HG03354 (cell line): ENCODE data around the gene SEMG2.

Experiments used
- ATAC-seq: cut with Tn5 transposase; IDR thresholded peaks from one replicate; pipeline ENCODE4 v1.9.1; 2021; ENCODE audit warnings: mild to moderate bottlenecking; ENCODE audit not compliant: unreplicated experiment, poor library complexity, severe bottlenecking

SEMG2 gene

GRCh38 chr20:45223136-45223535, 2.0 kb downstream of the SEMG2 start:
- ATAC-seq = no peak

- ATAC-seq = no peak
These were observed 5.1 kb downstream of the SEMG2 start for GRCh38 chr20:45226287-45226686.

GRCh38 chr20:45229264-45230056, 8.3 kb downstream of the SEMG2 start:
- ATAC-seq = no peak

- no peak for ATAC-seq
These were observed 9.5 kb downstream of the SEMG2 start for GRCh38 chr20:45230631-45231030.

- no peak for ATAC-seq
These were observed 14.8 kb downstream of the SEMG2 start for GRCh38 chr20:45235995-45236394.

GRCh38 chr20:45238139-45238538, 17.0 kb downstream of the SEMG2 start:
- ATAC-seq = no peak

GRCh38 chr20:45246109-45246508, 24.9 kb downstream of the SEMG2 start:
- no peak for ATAC-seq

GRCh38 chr20:45247865-45248264, 26.7 kb downstream of the SEMG2 start:
- no peak for ATAC-seq

- no peak for ATAC-seq
These were observed 27.4 kb downstream of the SEMG2 start for GRCh38 chr20:45248609-45249008.

- ATAC-seq = no peak
These were observed 30.8 kb downstream of the SEMG2 start for GRCh38 chr20:45251884-45252560.

GRCh38 chr20:45253261-45253660, 32.1 kb downstream of the SEMG2 start:
- no peak for ATAC-seq

- ATAC-seq = no peak
These were observed 33.5 kb downstream of the SEMG2 start, which contains the start of gene SLPI for GRCh38 chr20:45254383-45255262. SLPI (minus strand) TSS chr20:45254564; CDS start chr20:45254543, 21 bp downstream.

- no peak for ATAC-seq
These were observed 36.0 kb downstream of the SEMG2 start for GRCh38 chr20:45257161-45257560.

GRCh38 chr20:45257711-45258110, 36.5 kb downstream of the SEMG2 start:
- no peak for ATAC-seq

GRCh38 chr20:45258259-45258658, 37.1 kb downstream of the SEMG2 start:
- no peak for ATAC-seq

- ATAC-seq = no peak
These were observed 37.5 kb downstream of the SEMG2 start for GRCh38 chr20:45258664-45259063.

GRCh38 chr20:45263556-45264266, 42.5 kb downstream of the SEMG2 start:
- no peak for ATAC-seq

- no peak for ATAC-seq
These were observed 45.8 kb downstream of the SEMG2 start for GRCh38 chr20:45266977-45267376.

- ATAC-seq = no peak
These were observed 47.4 kb downstream of the SEMG2 start for GRCh38 chr20:45268531-45268930.

GRCh38 chr20:45269056-45269455, 47.9 kb downstream of the SEMG2 start:
- no peak for ATAC-seq
